ENCODE data around the gene CFDP1. TPM values are rescaled to one million over a fixed set of nuclear protein-coding genes. Genes with fewer than 3 reads are reported as not detected.
A peak's percentile ranks its signal among the peaks of the same experiment; 100 is the strongest.
"Not testable (repeated sequence)": the region's sequence is repeated elsewhere in the genome, so short reads cannot be mapped to it uniquely, and the experiment has no call there.

The CFDP1 gene
- total RNA-seq, 2 donors from 2014 or later, result 29.1 to 49.5 TPM

GRCh38 chr16:75269358-75269757 lies 163.9 kb downstream of the CFDP1 start:
- not testable (repeated sequence) for ATAC-seq; DNase-seq (ENCODE audit: low spot score); H3K4me1 Mint-ChIP-seq (ENCODE audit: low read depth in 2 of 2)

GRCh38 chr16:75267631-75268264 lies 165.6 kb downstream of the CFDP1 start:
- peaks cover 0 to 2% of the 10 kb centered on the region in 2 donors for H3K4me1 Mint-ChIP-seq (ENCODE audit: low read depth in 2 of 2)
- no peaks in the 10 kb centered on the region for H3K9me3 Mint-ChIP-seq
- H3K36me3 Mint-ChIP-seq, result no peaks in the 10 kb centered on the region
- no peak overlapping the region for H3K4me3 Mint-ChIP-seq
- H3K27me3 Mint-ChIP-seq, result peaks cover 20 to 28% of the 10 kb centered on the region in 2 donors
- DNase-seq (ENCODE audit: low spot score) (no peak), ATAC-seq (no peak)
- no peak overlapping the region for H3K27ac Mint-ChIP-seq

More at GRCh38 chr16:75269358-75269757, 163.9 kb downstream of the CFDP1 start:
- H3K27me3 Mint-ChIP-seq, result peaks cover 13 to 22% of the 10 kb centered on the region in 2 donors
- not testable (repeated sequence) for H3K9me3 Mint-ChIP-seq, H3K27ac Mint-ChIP-seq, H3K36me3 Mint-ChIP-seq, H3K4me3 Mint-ChIP-seq

- Mint-ChIP-seq H3K36me3 (no peaks in the 10 kb centered on the region), H3K27me3 (peaks cover 22 to 32% of the 10 kb centered on the region in 2 donors), H3K4me1 (ENCODE audit: low read depth in 2 of 2) (peaks cover 0 to 2% of the 10 kb centered on the region in 2 donors), H3K9me3 (no peaks in the 10 kb centered on the region), H3K27ac (no peak overlapping the region), H3K4me3 (peak overlapping the region; percentile 68)
- ATAC-seq (no peak), DNase-seq (ENCODE audit: low spot score) (no peak)
These were observed 166.3 kb downstream of the CFDP1 start for GRCh38 chr16:75266738-75267630.

GRCh38 chr16:75265911-75266701 lies 167.2 kb downstream of the CFDP1 start:
- H3K4me3 Mint-ChIP-seq, result peak overlapping the region; percentile 68
- H3K27ac Mint-ChIP-seq, result no peak overlapping the region
- ATAC-seq, result peak in 1 of 2 donors; percentile 44
- H3K4me1 Mint-ChIP-seq (ENCODE audit: low read depth in 2 of 2), result peaks cover 0 to 2% of the 10 kb centered on the region in 2 donors
- peaks cover 25 to 34% of the 10 kb centered on the region in 2 donors for H3K27me3 Mint-ChIP-seq
- H3K36me3 Mint-ChIP-seq, result no peaks in the 10 kb centered on the region
- H3K9me3 Mint-ChIP-seq, result no peaks in the 10 kb centered on the region
- no peak for DNase-seq (ENCODE audit: low spot score)

- ATAC-seq (no peak), DNase-seq (ENCODE audit: low spot score) (no peak)
- Mint-ChIP-seq H3K27me3 (peaks cover 33 to 42% of the 10 kb centered on the region in 2 donors), H3K4me3 (peak overlapping the region; percentile 43), H3K36me3 (no peaks in the 10 kb centered on the region), H3K27ac (no peak overlapping the region), H3K4me1 (ENCODE audit: low read depth in 2 of 2) (peaks cover 0 to 2% of the 10 kb centered on the region in 2 donors), H3K9me3 (no peaks in the 10 kb centered on the region)
These were observed 168.0 kb downstream of the CFDP1 start for GRCh38 chr16:75264999-75265910.

- Mint-ChIP-seq H3K27ac (no peak overlapping the region), H3K9me3 (no peaks in the 10 kb centered on the region), H3K36me3 (no peaks in the 10 kb centered on the region), H3K27me3 (peaks cover 33 to 42% of the 10 kb centered on the region in 2 donors), H3K4me1 (ENCODE audit: low read depth in 2 of 2) (peaks cover 0 to 2% of the 10 kb centered on the region in 2 donors), H3K4me3 (peak overlapping the region; percentile 43)
- DNase-seq (ENCODE audit: low spot score) (no peak), ATAC-seq (no peak)
These were observed 168.8 kb downstream of the CFDP1 start for GRCh38 chr16:75264457-75264998.

GRCh38 chr16:75263963-75264445 lies 169.3 kb downstream of the CFDP1 start:
- no peak overlapping the region for H3K27ac Mint-ChIP-seq
- H3K9me3 Mint-ChIP-seq, result no peaks in the 10 kb centered on the region
- ATAC-seq (no peak), DNase-seq (ENCODE audit: low spot score) (no peak)
- H3K4me3 Mint-ChIP-seq, result peak overlapping the region; percentile 43
- H3K27me3 Mint-ChIP-seq, result peaks cover 33 to 44% of the 10 kb centered on the region in 2 donors
- peaks cover 0 to 2% of the 10 kb centered on the region in 2 donors for H3K4me1 Mint-ChIP-seq (ENCODE audit: low read depth in 2 of 2)
- no peaks in the 10 kb centered on the region for H3K36me3 Mint-ChIP-seq

GRCh38 chr16:75263291-75263962 lies 169.9 kb downstream of the CFDP1 start:
- Mint-ChIP-seq H3K4me3 (no peak overlapping the region), H3K27ac (no peak overlapping the region), H3K36me3 (no peaks in the 10 kb centered on the region), H3K27me3 (peaks cover 35 to 46% of the 10 kb centered on the region in 2 donors), H3K9me3 (no peaks in the 10 kb centered on the region), H3K4me1 (ENCODE audit: low read depth in 2 of 2) (peaks cover 0 to 2% of the 10 kb centered on the region in 2 donors)
- DNase-seq (ENCODE audit: low spot score), result no peak
- ATAC-seq, result no peak

GRCh38 chr16:75262800-75263127 lies 170.5 kb downstream of the CFDP1 start:
- Mint-ChIP-seq H3K27me3 (peaks cover 40 to 50% of the 10 kb centered on the region in 2 donors), H3K4me1 (ENCODE audit: low read depth in 2 of 2) (peaks cover 0 to 2% of the 10 kb centered on the region in 2 donors), H3K4me3 (no peak overlapping the region), H3K36me3 (no peaks in the 10 kb centered on the region), H3K27ac (no peak overlapping the region), H3K9me3 (no peaks in the 10 kb centered on the region)
- DNase-seq (ENCODE audit: low spot score) (no peak), ATAC-seq (no peak)

GRCh38 chr16:75262104-75262799 lies 171.1 kb downstream of the CFDP1 start:
- H3K36me3 Mint-ChIP-seq, result no peaks in the 10 kb centered on the region
- H3K9me3 Mint-ChIP-seq, result no peaks in the 10 kb centered on the region
- DNase-seq (ENCODE audit: low spot score) (no peak), ATAC-seq (no peak)
- no peak overlapping the region for H3K27ac Mint-ChIP-seq
- no peak overlapping the region for H3K4me3 Mint-ChIP-seq
- peaks cover 0 to 2% of the 10 kb centered on the region in 2 donors for H3K4me1 Mint-ChIP-seq (ENCODE audit: low read depth in 2 of 2)
- H3K27me3 Mint-ChIP-seq, result peaks cover 40 to 50% of the 10 kb centered on the region in 2 donors

GRCh38 chr16:75261590-75262078 lies 171.7 kb downstream of the CFDP1 start:
- Mint-ChIP-seq H3K27ac (no peak overlapping the region), H3K9me3 (no peaks in the 10 kb centered on the region), H3K36me3 (no peaks in the 10 kb centered on the region), H3K27me3 (peaks cover 39 to 50% of the 10 kb centered on the region in 2 donors), H3K4me3 (no peak overlapping the region), H3K4me1 (ENCODE audit: low read depth in 2 of 2) (peaks cover 0 to 2% of the 10 kb centered on the region in 2 donors)
- ATAC-seq (peak in 1 of 2 donors; percentile 2), DNase-seq (ENCODE audit: low spot score) (no peak)
